Right kidney (tissue), 1 donor: ENCODE measurements around the gene SCAF4.
"Not testable (repeated sequence)": the region's sequence is repeated elsewhere in the genome, so short reads cannot be mapped to it uniquely, and the experiment has no call there.

Experiments
- DNase-seq: peaks from one replicate; pipeline ENCODE4 v3.0.0-alpha.2; 2016

The SCAF4 gene

GRCh38 chr21:31743712-31744111 lies 11.8 kb upstream of the SCAF4 start:
- no peak for DNase-seq

DNA sequence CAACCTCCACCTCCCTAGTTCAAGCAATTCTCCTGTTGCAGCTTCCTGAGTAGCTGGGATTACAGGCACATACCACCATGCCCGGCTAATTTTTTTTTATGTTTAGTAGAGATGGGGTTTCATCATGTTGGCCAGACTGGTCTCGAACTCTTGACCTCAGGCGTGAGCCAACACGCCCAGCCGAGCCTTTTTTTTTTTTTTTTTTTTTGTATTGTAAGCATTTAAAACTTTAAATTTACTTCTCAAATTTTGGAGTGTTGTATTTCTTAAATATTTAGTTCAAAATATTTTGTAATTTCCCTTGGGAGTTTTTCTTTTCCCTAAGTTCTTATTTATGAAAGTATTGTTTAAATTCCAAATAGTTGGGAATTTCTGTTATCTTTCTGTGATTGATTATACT lies 9.2 kb upstream of the SCAF4 start:
- DNase-seq, result no peak

GRCh38 chr21:31737586-31738397 lies 5.9 kb upstream of the SCAF4 start:
- DNase-seq, result not testable (repeated sequence)

- no peak for DNase-seq
Measured at GRCh38 chr21:31735511-31735992, 3.6 kb upstream of the SCAF4 start.

- peak; percentile 34 for DNase-seq
Measured at GRCh38 chr21:31733551-31734149, 1.7 kb upstream of the SCAF4 start.

DNA sequence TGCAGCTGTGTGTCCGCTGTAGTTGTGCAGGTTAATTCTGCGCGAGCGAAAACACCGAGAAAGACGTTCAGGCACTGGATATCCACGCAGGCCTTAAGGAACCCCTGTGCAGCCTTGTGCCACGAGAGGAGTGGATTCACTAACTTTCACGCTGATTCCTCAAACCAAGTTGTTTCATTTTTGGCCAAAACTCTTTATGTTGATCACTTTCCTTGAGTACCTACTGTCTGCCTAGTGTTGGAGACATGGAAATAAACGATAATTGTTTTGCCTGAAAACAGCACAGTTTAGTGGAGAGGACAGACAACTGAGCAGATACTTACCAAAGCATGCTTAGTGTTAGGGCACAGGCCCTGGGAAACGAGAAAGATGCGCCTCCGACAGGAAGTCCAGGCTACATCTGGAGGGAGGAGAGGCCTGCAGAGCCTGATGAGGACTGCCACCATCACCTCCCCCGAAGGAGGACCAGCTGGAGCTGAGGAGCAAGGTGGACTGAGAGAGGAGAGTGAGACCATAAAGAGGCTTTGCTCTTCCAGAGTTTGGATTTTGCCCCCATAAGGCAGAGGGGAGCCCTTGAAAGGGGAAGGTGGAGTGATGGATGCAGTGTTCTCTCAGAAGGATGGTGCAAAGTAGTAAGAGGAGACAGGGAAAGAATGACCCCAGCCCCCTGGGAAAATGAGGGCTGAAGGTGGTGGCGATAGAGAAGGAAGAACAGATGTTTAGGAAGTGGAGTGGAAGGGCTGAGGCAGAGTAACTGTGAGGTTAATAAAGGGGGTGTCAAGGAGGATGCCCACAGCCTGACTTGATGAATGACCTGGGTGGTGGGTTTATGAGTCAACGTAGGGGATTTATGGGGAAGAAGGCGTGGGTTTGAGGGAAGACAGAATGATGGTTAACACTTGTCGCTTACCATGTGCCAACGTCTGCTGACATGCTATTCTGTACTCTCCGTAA lies 956 bp upstream of the SCAF4 start:
- peak; percentile 61 for DNase-seq

DNA sequence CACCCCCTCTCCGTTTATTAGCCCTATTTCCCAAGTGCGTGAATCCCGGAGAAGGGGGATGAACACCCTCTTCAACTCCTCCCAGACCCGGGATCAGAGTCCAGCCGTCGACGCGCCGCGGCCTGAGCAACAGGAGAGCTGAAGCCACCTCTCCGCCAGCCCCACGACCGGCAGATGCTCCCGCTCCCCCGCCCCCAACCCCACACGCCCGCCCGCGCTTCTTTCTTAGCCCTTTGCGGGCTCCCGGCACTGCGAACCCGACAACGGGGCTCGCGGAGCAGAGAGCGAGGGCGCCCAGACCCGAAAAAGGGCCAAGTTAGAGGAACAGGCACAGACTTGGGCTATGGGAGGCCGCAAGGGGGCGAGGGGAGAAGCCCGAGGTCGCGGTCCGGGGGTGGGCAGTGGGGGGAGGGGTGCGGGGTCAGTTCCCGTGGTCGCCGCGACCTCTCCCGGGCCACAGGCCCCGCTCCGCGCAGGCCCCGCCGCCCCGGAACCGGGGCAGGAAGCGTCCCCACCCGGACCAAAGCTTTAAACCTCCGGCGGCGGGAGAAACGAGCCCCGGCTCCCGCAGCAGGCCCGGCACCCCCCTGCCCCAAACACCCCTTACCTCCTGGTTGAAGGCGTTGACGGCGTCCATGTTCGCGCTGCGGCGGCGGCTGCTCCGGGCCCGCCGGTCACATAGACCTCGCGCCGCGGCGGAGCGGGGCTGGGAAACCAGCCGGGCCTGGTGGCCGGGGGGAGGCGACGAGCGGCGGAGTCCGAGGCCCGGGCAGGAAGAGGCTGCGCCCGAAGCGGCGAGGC lies 662 bp downstream of the SCAF4 start:
- peak; percentile 66 for DNase-seq

- DNase-seq, result no peak
Measured at GRCh38 chr21:31730712-31731055, 1.2 kb downstream of the SCAF4 start.

DNA sequence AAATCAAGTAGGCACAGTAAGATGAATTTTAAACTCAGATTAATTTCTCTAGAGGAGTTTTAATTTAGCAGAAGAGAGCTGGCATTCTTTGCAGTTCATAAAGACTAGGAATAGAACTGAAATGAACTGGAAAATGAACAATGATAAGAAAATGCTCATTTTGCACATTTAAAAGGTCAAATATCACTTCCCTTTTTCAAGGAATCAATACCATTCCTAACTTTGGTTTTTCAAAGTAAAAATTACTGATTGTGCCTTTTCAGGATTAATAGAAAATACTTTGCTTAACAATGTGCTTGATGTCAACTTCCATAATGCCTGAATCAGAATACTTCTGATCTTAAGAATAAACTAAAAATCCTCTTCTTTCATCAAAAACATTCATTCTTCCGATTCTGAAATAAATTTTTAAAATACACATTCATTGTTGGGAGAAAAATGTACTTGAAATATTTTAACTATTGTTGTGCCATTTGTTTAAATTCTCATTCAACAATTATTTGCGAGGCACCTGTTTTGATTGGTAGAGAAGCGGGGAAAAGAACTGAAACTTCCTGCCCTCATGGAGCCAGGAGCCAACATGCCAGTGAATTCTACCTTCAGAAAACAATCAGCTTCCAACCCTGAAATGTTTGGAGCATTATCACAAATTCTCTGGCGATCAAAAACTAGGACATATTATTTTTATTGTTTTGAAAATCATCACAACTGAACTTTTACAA lies 2.1 kb downstream of the SCAF4 start:
- DNase-seq, result no peak

GRCh38 chr21:31728952-31729351 lies 3.0 kb downstream of the SCAF4 start:
- DNase-seq, result no peak

DNA sequence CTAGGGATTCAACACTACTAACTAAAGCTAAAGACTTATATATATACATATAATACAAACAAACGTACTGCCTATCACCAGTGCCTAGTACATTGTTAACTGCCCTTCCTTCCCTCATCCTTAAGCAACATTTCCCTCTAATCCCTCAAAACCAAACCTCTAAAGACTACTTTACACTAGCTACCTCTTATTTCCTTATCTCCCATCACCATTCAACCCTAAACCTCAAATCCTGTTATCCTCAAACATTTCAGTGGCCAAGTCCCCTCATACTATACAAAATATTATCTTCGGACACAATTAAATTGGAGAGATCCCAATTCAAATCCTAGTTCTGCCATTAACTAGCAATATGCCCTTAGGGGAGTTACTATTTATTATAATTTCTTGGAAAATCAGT lies 3.7 kb downstream of the SCAF4 start:
- DNase-seq, result no peak

DNA sequence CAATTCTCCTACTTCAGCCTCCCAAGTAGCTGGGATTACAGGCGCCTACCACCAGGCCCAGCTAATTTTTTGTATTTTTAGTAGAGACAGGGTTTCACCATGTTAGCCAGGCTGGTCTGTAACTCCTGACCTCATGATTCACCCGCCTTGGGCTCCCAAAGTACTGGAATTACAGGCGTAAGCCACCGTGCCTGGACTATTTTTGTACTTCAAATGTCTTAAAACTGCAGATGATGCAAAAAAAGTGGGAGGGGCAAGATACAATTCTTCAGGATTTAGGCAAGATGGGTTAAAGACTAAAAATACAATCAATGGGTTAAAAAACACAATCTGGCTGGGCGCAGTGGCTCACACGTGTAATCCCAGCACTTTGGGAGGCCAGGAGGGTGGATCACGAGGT lies 4.7 kb downstream of the SCAF4 start:
- no peak for DNase-seq

DNA sequence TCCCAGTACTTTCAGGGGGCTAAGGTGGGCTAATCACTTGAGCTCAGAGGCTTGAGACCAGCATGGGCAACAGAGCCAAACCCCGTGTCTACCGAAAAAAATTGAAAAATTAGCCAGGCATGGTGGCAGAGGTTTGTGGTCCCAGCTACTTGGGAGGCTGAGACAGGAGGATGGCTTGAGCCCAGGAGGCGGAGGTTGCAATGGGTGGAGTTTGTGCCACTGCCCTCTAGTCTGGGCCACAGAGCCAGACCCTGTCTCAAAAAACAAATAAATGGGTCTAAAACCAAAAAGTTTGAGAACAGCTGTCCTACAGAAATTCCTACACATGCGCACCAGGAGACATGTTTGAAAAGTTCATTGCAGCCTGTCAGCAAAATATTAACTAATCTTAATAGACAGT lies 5.5 kb downstream of the SCAF4 start:
- DNase-seq, result no peak

- no peak for DNase-seq
Measured at GRCh38 chr21:31725202-31725839, 6.6 kb downstream of the SCAF4 start.

DNA sequence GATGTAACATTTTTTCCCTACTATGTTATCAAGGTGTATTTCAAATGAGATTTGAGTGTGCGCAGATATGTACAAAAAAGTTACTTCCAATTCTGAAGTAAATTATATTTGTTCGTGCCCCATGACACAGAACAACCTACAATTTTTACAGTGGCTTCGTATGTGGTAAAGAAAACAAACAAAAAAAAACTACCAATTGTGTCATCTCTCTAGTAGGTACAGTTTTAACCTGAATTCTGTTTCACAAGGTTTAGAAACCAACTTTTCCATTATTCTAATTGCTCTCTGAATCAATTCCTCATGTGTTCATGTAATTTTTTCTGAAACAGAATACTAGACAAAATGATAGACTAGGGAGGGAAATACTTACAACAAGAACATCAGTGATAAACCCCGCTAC lies 7.4 kb downstream of the SCAF4 start:
- DNase-seq, result no peak

DNA sequence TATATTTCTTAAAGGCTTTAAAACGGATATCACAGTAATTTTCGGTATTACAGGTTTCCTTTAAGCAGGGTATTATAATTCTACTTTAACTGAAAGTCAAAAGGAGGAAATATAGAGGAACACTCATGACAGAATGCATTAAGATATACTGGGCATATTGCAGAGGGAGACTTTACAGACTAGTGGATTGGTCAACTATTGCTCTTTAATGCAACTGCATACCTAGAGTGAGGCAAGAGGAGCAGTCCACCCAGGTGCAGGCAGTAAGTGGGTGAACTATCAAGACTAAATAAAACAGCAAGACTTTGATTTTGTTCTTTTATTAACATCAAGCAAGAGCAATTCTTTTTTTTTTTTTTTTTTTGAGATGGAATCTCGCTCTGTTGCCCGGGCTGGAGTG lies 10.5 kb downstream of the SCAF4 start:
- DNase-seq, result no peak

DNA sequence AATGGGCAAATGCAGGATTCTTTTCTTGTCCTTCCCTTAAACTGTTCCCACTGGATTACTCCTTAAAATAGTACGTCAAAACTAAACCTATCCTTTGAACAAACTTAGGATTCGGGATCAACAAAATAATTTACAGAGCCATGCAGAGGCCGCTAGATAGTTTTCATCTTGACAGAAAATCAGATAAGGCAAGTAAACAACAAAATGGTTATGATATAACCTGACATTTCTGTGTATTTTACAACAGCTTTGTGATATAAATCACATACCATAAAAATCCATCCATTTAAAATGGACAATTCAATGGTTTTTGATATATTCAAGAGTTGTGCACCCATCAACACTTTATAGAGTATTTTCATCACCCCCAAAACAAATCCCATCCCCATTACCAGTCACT lies 11.2 kb downstream of the SCAF4 start:
- no peak for DNase-seq

DNA sequence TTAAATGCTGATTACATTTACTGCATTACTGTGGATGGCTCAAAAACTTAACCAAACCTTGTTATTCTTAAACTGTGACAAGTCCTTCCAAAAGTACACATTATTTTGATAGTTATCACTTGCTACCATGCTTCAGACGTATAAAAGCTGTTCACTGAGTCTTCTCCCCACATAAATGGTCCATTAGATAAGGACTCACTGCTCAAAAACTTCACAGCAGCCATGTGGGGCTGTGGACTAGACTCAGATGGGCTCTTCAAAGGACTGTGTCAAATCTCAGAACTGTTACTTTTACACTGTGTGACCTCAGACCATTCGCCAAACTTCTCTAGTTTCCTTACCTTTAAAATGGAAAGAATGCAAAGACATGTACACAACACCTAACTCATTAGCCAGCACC lies 11.6 kb downstream of the SCAF4 start:
- DNase-seq, result no peak

DNA sequence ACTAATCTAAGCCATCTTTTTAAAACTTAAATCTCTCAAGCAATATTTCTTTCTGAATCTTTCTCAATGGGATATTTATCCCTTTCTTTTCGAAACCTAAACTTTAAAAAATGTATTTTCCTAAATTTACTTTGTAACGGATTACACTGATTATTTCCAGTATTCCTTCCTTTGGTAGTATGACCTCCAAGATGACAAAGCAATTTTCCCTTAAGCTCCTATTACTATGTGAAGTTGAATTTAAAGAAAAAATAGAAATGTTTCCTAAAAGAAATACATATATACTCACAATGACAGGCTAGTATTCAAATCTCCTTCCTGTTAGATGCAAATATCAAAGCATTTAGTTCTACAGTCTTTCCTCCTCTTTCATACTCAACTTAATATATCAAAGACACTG lies 15.8 kb downstream of the SCAF4 start:
- DNase-seq, result no peak

DNA sequence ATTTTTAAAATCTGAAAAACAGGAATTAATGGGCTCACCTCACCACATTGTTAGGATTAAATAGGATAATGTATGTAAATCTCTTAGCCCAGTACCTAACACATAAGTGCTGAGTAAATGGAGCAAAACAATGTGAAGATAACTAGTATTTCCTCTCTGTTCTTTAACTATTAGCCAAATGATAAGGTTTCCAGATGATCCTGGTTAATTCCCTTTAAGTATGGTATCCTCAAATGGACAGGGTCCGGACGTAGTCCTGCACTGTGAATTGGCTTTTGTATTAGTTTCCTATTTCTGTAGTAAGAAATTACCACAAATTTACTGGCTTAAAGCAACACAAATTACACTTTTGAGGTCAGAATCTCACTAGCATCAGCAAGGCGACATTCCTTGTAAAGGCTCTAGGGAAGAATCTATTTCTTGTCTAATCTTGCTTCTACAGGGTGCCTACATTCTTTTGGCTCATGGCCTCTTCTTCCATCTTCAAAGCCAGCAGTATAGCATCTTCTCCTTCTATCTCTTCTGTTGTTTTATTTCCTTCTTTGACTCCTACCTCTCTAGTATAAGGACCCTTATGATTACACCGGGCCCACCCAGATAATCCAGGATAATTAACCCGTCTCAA lies 17.1 kb downstream of the SCAF4 start:
- DNase-seq, result no peak
